GM23338 (cell line): Measurements from ENCODE around the gene TAAR2. TPM values are rescaled to one million over a fixed set of nuclear protein-coding genes. Genes with fewer than 3 reads are reported as not detected.

Experiments used
- ETS1 ChIP-seq: IDR thresholded peaks from 2 replicates; pipeline ENCODE4 v1.6.1; 2016; ENCODE audit warnings: antibody characterized with exemption
- EZH2 ChIP-seq: fragments of 200-600 bp; sonication (generic); IDR thresholded peaks from one replicate; pipeline ENCODE4 v1.8.0; 2017; ENCODE audit warnings: antibody characterized with exemption, mild to moderate bottlenecking, low read depth; ENCODE audit not compliant: unreplicated experiment
- POLR2AphosphoS5 ChIP-seq: IDR thresholded peaks from 2 replicates; pipeline ENCODE4 v1.6.1; 2016; ENCODE audit warnings: antibody characterized with exemption, low read depth
- REST ChIP-seq: IDR thresholded peaks from one replicate; pipeline ENCODE4 v1.6.1; 2018; ENCODE audit warnings: antibody characterized with exemption; ENCODE audit not compliant: unreplicated experiment
- ZNF114 ChIP-seq: fragments of 250-450 bp; sonication (Bioruptor Pico); IDR thresholded peaks from 2 replicates; pipeline ENCODE4 v1.5.0; 2020; ENCODE audit warnings: mild to moderate bottlenecking, moderate library complexity
- ZNF462 ChIP-seq: fragments of 250-450 bp; sonication (Bioruptor Pico); IDR thresholded peaks from 2 replicates; pipeline ENCODE4 v1.5.0; 2020; ENCODE audit warnings: mild to moderate bottlenecking, moderate library complexity
- polyA plus RNA-seq: library from polyadenylated mRNA; unstranded; fragments of >200 nt; fragmentation: Nextera tagmentation; extraction: Ambion mirVana; gene quantifications from 2 replicates; pipeline ENCODE4 v1.2.1, GENCODE V29; 2016
- total RNA-seq: library from RNA; depleted of rRNA; stranded (reverse); fragments of >200 nt; shearing (Covaris generic); gene quantifications from 2 replicates; pipeline ENCODE4 v1.2.3, GENCODE V29; 2014

TAAR2 gene
- total and polyA plus RNA-seq, 2 experiments from 2014 or later = not detected

GRCh38 chr6:132607544-132608233, 16.4 kb downstream of the TAAR2 start (continued):
- TF ChIP-seq ZNF462 (CRISPR knock-in tag) (no peak), REST (no peak), POLR2AphosphoS5 (no peak), ETS1 (no peak), EZH2 (no peak), ZNF114 (no peak)
